ENCODE measurements around the gene DDR2. TPM values are rescaled to one million over a fixed set of nuclear protein-coding genes. Genes with fewer than 3 reads are reported as not detected.
"Not testable (repeated sequence)": the region's sequence is repeated elsewhere in the genome, so short reads cannot be mapped to it uniquely, and the experiment has no call there.

Gene DDR2
- total RNA-seq, 1 experiment from 2014 or later: 0.52 TPM

DNA sequence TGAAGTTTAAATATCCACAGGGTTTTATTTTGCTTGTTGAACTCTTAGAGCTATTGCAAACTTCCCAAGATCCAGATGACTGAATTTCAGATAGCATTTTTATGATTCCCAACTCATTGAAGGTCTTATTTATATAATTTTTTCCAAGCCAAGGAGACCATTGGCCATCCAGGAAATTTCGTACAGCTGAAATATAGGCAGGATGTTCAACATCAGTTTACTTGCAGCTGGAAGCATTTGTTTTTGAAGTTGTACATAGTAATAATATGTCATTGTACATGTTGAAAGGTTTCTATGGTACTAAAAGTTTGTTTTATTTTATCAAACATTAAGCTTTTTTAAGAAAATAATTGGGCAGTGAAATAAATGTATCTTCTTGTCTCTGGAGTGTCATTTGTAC lies 32.8 kb upstream of the DDR2 start:
- Mint-ChIP-seq H3K4me1 (no peaks in the 10 kb centered on the region), H3K27me3 (ENCODE audit: low read depth) (no peaks in the 10 kb centered on the region), H3K9me3 (no peaks in the 10 kb centered on the region), H3K4me3 (no peak overlapping the region), H3K36me3 (ENCODE audit: insufficient read depth in 1 of 3, low read depth in 3 of 3) (peaks cover 0 to 9% (median 4%) of the 10 kb centered on the region in 3 experiments; a peak in 2 of 7 replicates), H3K27ac (no peak overlapping the region)
- Histone ChIP-seq H3K9ac (ENCODE audit: extremely low read depth, insufficient read length, low read length) (no peak overlapping the region), H3K27ac (ENCODE audit: insufficient read length, low read depth, low read length) (no peak overlapping the region), H2BK12ac (ENCODE audit: insufficient read length, low read depth, low read length) (no peak overlapping the region), H2AFZ (ENCODE audit: low read length) (no peak overlapping the region), H2BK20ac (ENCODE audit: low read depth, low read length, poor library complexity, severe bottlenecking) (no peak overlapping the region), H3K27me3 (ENCODE audit: insufficient read depth, low read length) (no peaks in the 10 kb centered on the region), H3K18ac (ENCODE audit: insufficient read length, low read depth, low read length) (no peak overlapping the region), H2BK120ac (ENCODE audit: low read depth, low read length, poor library complexity, severe bottlenecking) (no peak overlapping the region), H3K23me2 (ENCODE audit: insufficient read length, low read depth, low read length, poor library complexity, severe bottlenecking) (no peaks in the 10 kb centered on the region), H3K23ac (ENCODE audit: insufficient read length, low read depth, low read length) (no peak overlapping the region), H3K79me2 (ENCODE audit: insufficient read depth, low read length) (no peaks in the 10 kb centered on the region), H4K91ac (ENCODE audit: insufficient read length, low read depth, low read length) (no peak overlapping the region), H3K56ac (ENCODE audit: insufficient read length, low read depth, low read length) (no peak overlapping the region), H3K79me1 (ENCODE audit: insufficient read depth, low read depth, low read length, poor library complexity, severe bottlenecking) (no peaks in the 10 kb centered on the region), H3T11ph (ENCODE audit: low read length) (no peak overlapping the region), H3K9me3 (ENCODE audit: control insufficient read depth, low read depth, low read length) (no peaks in the 10 kb centered on the region), H3K4me1 (ENCODE audit: insufficient read depth, low read length) (no peaks in the 10 kb centered on the region), H2BK5ac (ENCODE audit: insufficient read length, low read length) (no peak overlapping the region), H4K8ac (replicated peaks; ENCODE audit: insufficient read length, low read depth, low read length) (no peak overlapping the region), H3K14ac (ENCODE audit: insufficient read depth, low read length) (no peak overlapping the region), H2BK15ac (ENCODE audit: low read depth, low read length) (no peak overlapping the region), H3K4ac (ENCODE audit: low read depth, low read length) (no peak overlapping the region), H4K5ac (ENCODE audit: insufficient read length, low read depth, low read length) (no peak overlapping the region), H3K4me2 (ENCODE audit: insufficient read depth, insufficient read length, low read length) (no peak overlapping the region), H2AK5ac (ENCODE audit: insufficient read length, low read length) (no peak overlapping the region), H4K20me1 (ENCODE audit: control insufficient read depth, insufficient read depth, insufficient read length) (no peaks in the 10 kb centered on the region)
- DNase-seq: no peak
- no CpG with 5 or more reads among the region's 1 CpG for whole genome bisulfite sequencing (ENCODE audit: extremely low coverage, insufficient read length, low lambda C conversion rate)
- TF ChIP-seq CTCF (conservative IDR thresholded peaks at IDR 0.05): no peak

GRCh38 chr1:162603117-162603516 lies 29.1 kb upstream of the DDR2 start:
- not testable (repeated sequence) for H3K79me1 ChIP-seq (ENCODE audit: insufficient read depth, low read depth, low read length, poor library complexity, severe bottlenecking); H3K23me2 ChIP-seq (ENCODE audit: insufficient read length, low read depth, low read length, poor library complexity, severe bottlenecking); H3K4me2 ChIP-seq (ENCODE audit: insufficient read depth, insufficient read length, low read length); H3K4ac ChIP-seq (ENCODE audit: low read depth, low read length); H2BK5ac ChIP-seq (ENCODE audit: insufficient read length, low read length); H3K4me3 Mint-ChIP-seq; H3K27me3 Mint-ChIP-seq (ENCODE audit: low read depth); H3K27ac Mint-ChIP-seq; H3K9me3 ChIP-seq (ENCODE audit: control insufficient read depth, low read depth, low read length); H4K20me1 ChIP-seq (ENCODE audit: control insufficient read depth, insufficient read depth, insufficient read length); H2AK5ac ChIP-seq (ENCODE audit: insufficient read length, low read length); H3K9ac ChIP-seq (ENCODE audit: extremely low read depth, insufficient read length, low read length); H2AFZ ChIP-seq (ENCODE audit: low read length); H4K91ac ChIP-seq (ENCODE audit: insufficient read length, low read depth, low read length); H3K79me2 ChIP-seq (ENCODE audit: insufficient read depth, low read length); H3K27me3 ChIP-seq (ENCODE audit: insufficient read depth, low read length); H2BK15ac ChIP-seq (ENCODE audit: low read depth, low read length); H3K23ac ChIP-seq (ENCODE audit: insufficient read length, low read depth, low read length); H3K9me3 Mint-ChIP-seq; H4K8ac ChIP-seq (replicated peaks; ENCODE audit: insufficient read length, low read depth, low read length); H3K36me3 Mint-ChIP-seq (ENCODE audit: insufficient read depth in 1 of 3, low read depth in 3 of 3); DNase-seq; H3K56ac ChIP-seq (ENCODE audit: insufficient read length, low read depth, low read length); H4K5ac ChIP-seq (ENCODE audit: insufficient read length, low read depth, low read length); H3K18ac ChIP-seq (ENCODE audit: insufficient read length, low read depth, low read length); H2BK12ac ChIP-seq (ENCODE audit: insufficient read length, low read depth, low read length); H3K27ac ChIP-seq (ENCODE audit: insufficient read length, low read depth, low read length); H3K14ac ChIP-seq (ENCODE audit: insufficient read depth, low read length); H3K4me1 ChIP-seq (ENCODE audit: insufficient read depth, low read length); H2BK20ac ChIP-seq (ENCODE audit: low read depth, low read length, poor library complexity, severe bottlenecking); H2BK120ac ChIP-seq (ENCODE audit: low read depth, low read length, poor library complexity, severe bottlenecking); H3T11ph ChIP-seq (ENCODE audit: low read length); H3K4me1 Mint-ChIP-seq
- WGBS (ENCODE audit: extremely low coverage, insufficient read length, low lambda C conversion rate): no CpG with 5 or more reads among the region's 2 CpGs
